ENCODE measurements around the gene RNF39.

RNF39 gene

GRCh38 chr6:30092852-30093543 is 17.4 kb upstream of the RNF39 start:
- peak; percentile 43 for DNase-seq (ENCODE audit: low spot score)
- Histone ChIP-seq H3K4me3 (no peak overlapping the region), H3K27ac (no peak overlapping the region)
- TF ChIP-seq CTCF (IDR thresholded peaks at IDR 0.05), result no peak

- DNase-seq (ENCODE audit: low spot score), result no peak
- H3K4me3 ChIP-seq, result no peak overlapping the region
- H3K27ac ChIP-seq, result no peak overlapping the region
- TF ChIP-seq CTCF (IDR thresholded peaks at IDR 0.05), result no peak
Measured at GRCh38 chr6:30091577-30092381, 16.2 kb upstream of the RNF39 start.

- no peak for TF ChIP-seq CTCF (IDR thresholded peaks at IDR 0.05)
- Histone ChIP-seq H3K27ac (no peak overlapping the region), H3K4me3 (no peak overlapping the region)
- DNase-seq (ENCODE audit: low spot score), result no peak
Measured at GRCh38 chr6:30087876-30088275, 12.3 kb upstream of the RNF39 start.

GRCh38 chr6:30077218-30077617 is 1.6 kb upstream of the RNF39 start:
- Histone ChIP-seq H3K4me3 (no peak overlapping the region), H3K27ac (no peak overlapping the region)
- TF ChIP-seq CTCF (IDR thresholded peaks at IDR 0.05), result no peak
- no peak for DNase-seq (ENCODE audit: low spot score)

GRCh38 chr6:30075790-30076732 is 492 bp upstream of the RNF39 start:
- DNase-seq (ENCODE audit: low spot score), result no peak
- no peak for TF ChIP-seq CTCF (IDR thresholded peaks at IDR 0.05)
- Histone ChIP-seq H3K4me3 (peak overlapping the region; percentile 65), H3K27ac (no peak overlapping the region)

- no peak overlapping the region for H3K27ac ChIP-seq
- TF ChIP-seq CTCF (IDR thresholded peaks at IDR 0.05), result no peak
- peak overlapping the region; percentile 65 for H3K4me3 ChIP-seq
- no peak for DNase-seq (ENCODE audit: low spot score)
Measured at GRCh38 chr6:30074331-30075093, 1.1 kb downstream of the RNF39 start.

Data from coronary artery (tissue), 2 donors.